A549 (cell line): ENCODE measurements around the gene ANKRD11.
A peak's percentile ranks its signal among the peaks of the same experiment; 100 is the strongest.

Experiments
- BCL3 ChIP-seq: fragments of >200 bp; sonication (Bioruptor Twin); formaldehyde crosslinking; IDR thresholded peaks from 3 replicates; pipeline ENCODE4 v1.6.1; 2016
- BHLHE40 ChIP-seq: IDR thresholded peaks from 2 replicates; pipeline ENCODE4 v1.6.1; 2012; ENCODE audit warnings: low read depth, low read length, inconsistent platforms
- CHD4 ChIP-seq: fragments of 200-600 bp; sonication (generic); IDR thresholded peaks from 2 replicates; pipeline ENCODE4 v1.6.1; 2016; ENCODE audit warnings: antibody characterized with exemption, mild to moderate bottlenecking, borderline replicate concordance
- CTCF ChIP-seq: fragments of >200 bp; sonication (Bioruptor Twin); formaldehyde crosslinking; IDR thresholded peaks from 3 replicates; pipeline ENCODE4 v1.5.1; 2016
- FOXS1 ChIP-seq: fragments of 250-450 bp; sonication (Bioruptor Pico); IDR thresholded peaks from 2 replicates; pipeline ENCODE4 v1.5.0; 2020; ENCODE audit warnings: mild to moderate bottlenecking, moderate library complexity
- KDM5A ChIP-seq: fragments of 200-600 bp; sonication (generic); IDR thresholded peaks from 2 replicates; pipeline ENCODE4 v1.6.1; 2016; ENCODE audit warnings: antibody characterized with exemption, mild to moderate bottlenecking
- MAZ ChIP-seq: fragments of 150-350 bp; IDR thresholded peaks from 2 replicates; pipeline ENCODE4 v1.6.1; 2014; ENCODE audit warnings: antibody characterized with exemption, low read depth, low read length, borderline replicate concordance
- POLR2A ChIP-seq: IDR thresholded peaks from 2 replicates; pipeline ENCODE4 v1.6.1; 2012; ENCODE audit warnings: mild to moderate bottlenecking, low read length
- RAD21 ChIP-seq, 2 experiments: fragments of >200 bp in 1 of 2; sonication (Bioruptor Twin) in 1 of 2; formaldehyde crosslinking in 1 of 2; IDR thresholded peaks in 1 of 2; conservative IDR thresholded peaks in 1 of 2; 2 replicates in 1 of 2; 3 replicates in 1 of 2; pipeline ENCODE4 v1.6.1; 2012 to 2018; ENCODE audit warnings: inconsistent platforms in 1 of 2
- RCOR1 ChIP-seq: fragments of 150-350 bp; IDR thresholded peaks from 2 replicates; pipeline ENCODE4 v1.6.1; 2014; ENCODE audit warnings: antibody characterized with exemption, low read length, low read depth
- REST ChIP-seq: fragments of 200-600 bp; sonication (generic); IDR thresholded peaks from 2 replicates; pipeline ENCODE4 v1.6.1; 2016; ENCODE audit warnings: antibody characterized with exemption, mild to moderate bottlenecking, moderate library complexity
- RFX5 ChIP-seq: fragments of 450-650 bp; IDR thresholded peaks from 2 replicates; pipeline ENCODE4 v1.7.1; 2014; ENCODE audit warnings: antibody characterized with exemption, mild to moderate bottlenecking, moderate library complexity
- SMC3 ChIP-seq: fragments of >200 bp; sonication (Bioruptor Twin); formaldehyde crosslinking; IDR thresholded peaks from 3 replicates; pipeline ENCODE4 v1.6.1; 2018; ENCODE audit warnings: inconsistent platforms

GRCh38 chr16:89505204-89506112, 15.1 kb upstream of the ANKRD11 start:
- TF ChIP-seq REST (no peak), SMC3 (no peak), CTCF (no peak), RCOR1 (no peak), CHD4 (no peak), POLR2A (peak; percentile 74), RFX5 (no peak), FOXS1 (CRISPR knock-in tag) (0 out of 2 replicates have a peak, but pooled peaks have one; percentile 7), MAZ (no peak), RAD21 (conservative IDR thresholded peaks at IDR 0.05 in 1 of 2, IDR thresholded peaks at IDR 0.05 in 1 of 2) (no peak), KDM5A (no peak), BHLHE40 (no peak), BCL3 (0 out of 3 replicates have a peak, but pooled peaks have one; percentile 26)
